Body of pancreas (tissue), 4 donors: ENCODE measurements around the gene COX5A. TPM values are rescaled to one million over a fixed set of nuclear protein-coding genes. Genes with fewer than 3 reads are reported as not detected.

ENCODE experiments used
- ATAC-seq: fragments of 150-250 bp; one replicate; pipeline ENCODE4 v1.9.1; 2016
- DNase-seq, 4 donors: peaks; one replicate each; pipeline ENCODE4 v3.0.0-alpha.2; 2019
- H3K27ac ChIP-seq, 4 donors: fragments of 200-600 bp; sonication (generic); 1 replicate in 3 of 4; 2 replicates in 1 of 4; pipeline versions ENCODE4 v1.5.1 to v1.6.1; 2016 to 2019; ENCODE audit warnings: mild to moderate bottlenecking in 1 of 4, mixed read lengths in 1 of 4, moderate library complexity in 1 of 4
- H3K27me3 ChIP-seq, 2 donors: fragments of 200-600 bp; sonication (generic); one replicate each; pipeline ENCODE4 v1.6.0; 2016; ENCODE audit warnings: mild to moderate bottlenecking in 1 of 2
- H3K36me3 ChIP-seq, 2 donors: fragments of 200-600 bp; sonication (generic); replicated peaks in 1 of 2; 2 replicates each; pipeline ENCODE4 v1.5.1; 2016; ENCODE audit warnings: low read depth in 2 of 2; ENCODE audit not compliant: insufficient read depth in 1 of 2
- H3K4me1 ChIP-seq: fragments of 200-600 bp; sonication (generic); one replicate; pipeline ENCODE4 v1.6.0; 2016
- H3K4me3 ChIP-seq, 2 donors: fragments of 200-600 bp; sonication (generic); 1 replicate in 1 of 2; 2 replicates in 1 of 2; pipeline ENCODE4 v1.5.1; 2016 to 2019
- H3K9me3 ChIP-seq, 3 donors: fragments of 200-600 bp; sonication (generic); 1 replicate in 2 of 3; 2 replicates in 1 of 3; pipeline ENCODE4 v1.5.1; 2016
- CTCF ChIP-seq, 7 experiments: fragments of 450-650 bp in 4 of 7; fragments of 200-600 bp in 3 of 7; sonication (generic) in 3 of 7; IDR thresholded peaks; one replicate each; pipeline ENCODE4 v1.5.1; 2016 to 2019; ENCODE audit warnings: antibody characterized with exemption in 7 of 7
- POLR2A ChIP-seq, 3 donors: fragments of 450-650 bp; IDR thresholded peaks; one replicate each; pipeline ENCODE4 v1.6.1; 2016; ENCODE audit warnings: antibody characterized with exemption in 3 of 3, mild to moderate bottlenecking in 2 of 3
- WGBS, 2 donors: methylation state at CpG; one replicate each; pipeline ENCODE4 v1.1.5; 2017; 5-methylcytosine and 5-hydroxymethylcytosine counted together
- intact Hi-C: fragments of 100-400 bp; cut with DNase I; formaldehyde crosslinking; loops from one replicate; pipeline ENCODE4 v1.15.1; 2023
- small RNA-seq: library from RNA; depleted of rRNA; stranded (forward); fragments of <200 nt; gene quantifications from one replicate; pipeline ENCODE3, GENCODE V24; 2016
- total RNA-seq, 2 donors: library from RNA; depleted of rRNA; stranded (reverse); fragments of >200 nt; gene quantifications; one replicate each; pipeline ENCODE4 v1.1.0, GENCODE V29; 2016

The COX5A gene
- total RNA-seq, 2 donors from 2014 or later: 50.1 to 61.5 TPM

GRCh38 chr15:74873036-74873755, 64.7 kb downstream of the COX5A start, which contains the start of gene SCAMP2:
SCAMP2 (minus strand) TSS chr15:74873365; CDS start chr15:74873255, 110 bp downstream.
- Histone ChIP-seq H3K27me3 (no peaks in the 10 kb centered on the region), H3K36me3 (no peaks in the 10 kb centered on the region), H3K4me1 (peaks cover 42% of the 10 kb centered on the region), H3K27ac (peak within 1 kb of the TSS; percentile 72 to 97 (median 96)), H3K9me3 (no peaks in the 10 kb centered on the region), H3K4me3 (peak within 1 kb of the TSS; percentile 42 to 63)
- ATAC-seq: peak; percentile 97
- 0% methylated on average over 1 to 47 of the region's 52 CpGs for WGBS, 2 donors
- TF ChIP-seq CTCF (IDR thresholded peaks at IDR 0.05): no peak
- peak; percentile 59 to 89 (median 83) for TF ChIP-seq POLR2A (IDR thresholded peaks at IDR 0.05)
- intact Hi-C loops: no loop called here
- peak; percentile 90 to 96 (median 94) for DNase-seq

GRCh38 chr15:74872702-74873035, 65.2 kb downstream of the COX5A start:
- Histone ChIP-seq H3K4me1 (peaks cover 47% of the 10 kb centered on the region), H3K27me3 (no peaks in the 10 kb centered on the region), H3K4me3 (peak overlapping the region; percentile 42 to 63), H3K9me3 (no peaks in the 10 kb centered on the region), H3K27ac (peak overlapping the region; percentile 72 to 97 (median 96)), H3K36me3 (no peaks in the 10 kb centered on the region)
- TF ChIP-seq CTCF (IDR thresholded peaks at IDR 0.05) (no peak), POLR2A (IDR thresholded peaks at IDR 0.05) (no peak)
- DNase-seq (no peak), ATAC-seq (no peak)
- 0% methylated on average over 9 to 11 of the region's 11 CpGs for WGBS, 2 donors
- intact Hi-C loops: no loop called here

GRCh38 chr15:74870436-74871215, 67.2 kb downstream of the COX5A start:
- 19 to 30% methylated on average over 6 of the region's 6 CpGs for WGBS, 2 donors
- intact Hi-C loops: no loop called here
- Histone ChIP-seq H3K9me3 (no peaks in the 10 kb centered on the region), H3K4me3 (no peak overlapping the region), H3K27me3 (no peaks in the 10 kb centered on the region), H3K36me3 (no peaks in the 10 kb centered on the region), H3K4me1 (peaks cover 64% of the 10 kb centered on the region), H3K27ac (peak overlapping the region in 2 of 4 donors; percentile 26 to 68)
- no peak for ATAC-seq
- DNase-seq: no peak
- TF ChIP-seq CTCF (IDR thresholded peaks at IDR 0.05) (no peak), POLR2A (IDR thresholded peaks at IDR 0.05) (no peak)

Small RNA genes within 50 kb of the gene (small RNA-seq; reads per million reads assigned to genes)
- gene RF00019: not detected

Other genes with a start within 250 kb of the COX5A start
- gene EDC3, start 242.0 kb downstream of the COX5A start, total RNA-seq: 1 to 10 TPM; 6.7 to 9.2 TPM
- gene CYP1A1, start 212.5 kb downstream of the COX5A start, total RNA-seq: 1 to 10 TPM in 1 of 2 donors, not detected in 1; 1.6 TPM
- gene CYP1A2, start 189.2 kb downstream of the COX5A start, total RNA-seq: not detected
- gene CSK, start 156.0 kb downstream of the COX5A start, total RNA-seq: 10 to 100 TPM; 11.2 to 15.2 TPM
- not detected for gene LMAN1L, start 125.2 kb downstream of the COX5A start, total RNA-seq
- gene CPLX3, start 111.4 kb downstream of the COX5A start, total RNA-seq: not detected
- gene ULK3, start 94.9 kb downstream of the COX5A start, total RNA-seq: 10 to 100 TPM; 74.2 to 76.3 TPM
- gene SCAMP2, start 64.7 kb downstream of the COX5A start, total RNA-seq: 10 to 100 TPM; 33.5 to 36.9 TPM
- 10 to 100 TPM; 47.5 to 80.4 TPM for gene MPI, start 48.0 kb downstream of the COX5A start, total RNA-seq
- gene FAM219B, start 31.2 kb downstream of the COX5A start, total RNA-seq: 10 to 100 TPM; 25.4 to 42.8 TPM
- 10 to 100 TPM in 1 of 2 donors, 1 to 10 TPM in 1; 9.1 to 11.5 TPM for gene RPP25, start 18.7 kb upstream of the COX5A start, total RNA-seq
- gene SCAMP5, start 57.5 kb upstream of the COX5A start, total RNA-seq: 10 to 100 TPM; 21.1 to 30.4 TPM
- gene PPCDC, start 85.5 kb upstream of the COX5A start, total RNA-seq: 10 to 100 TPM; 12.5 to 13.2 TPM